GM19035 (cell line): Measurements from ENCODE around the gene NAALAD2.
"Not testable (repeated sequence)": the region's sequence is repeated elsewhere in the genome, so short reads cannot be mapped to it uniquely, and the experiment has no call there.

Source experiments
- ATAC-seq: cut with Tn5 transposase; IDR thresholded peaks from one replicate; pipeline ENCODE4 v1.9.1; 2021; ENCODE audit not compliant: unreplicated experiment

The NAALAD2 gene

DNA sequence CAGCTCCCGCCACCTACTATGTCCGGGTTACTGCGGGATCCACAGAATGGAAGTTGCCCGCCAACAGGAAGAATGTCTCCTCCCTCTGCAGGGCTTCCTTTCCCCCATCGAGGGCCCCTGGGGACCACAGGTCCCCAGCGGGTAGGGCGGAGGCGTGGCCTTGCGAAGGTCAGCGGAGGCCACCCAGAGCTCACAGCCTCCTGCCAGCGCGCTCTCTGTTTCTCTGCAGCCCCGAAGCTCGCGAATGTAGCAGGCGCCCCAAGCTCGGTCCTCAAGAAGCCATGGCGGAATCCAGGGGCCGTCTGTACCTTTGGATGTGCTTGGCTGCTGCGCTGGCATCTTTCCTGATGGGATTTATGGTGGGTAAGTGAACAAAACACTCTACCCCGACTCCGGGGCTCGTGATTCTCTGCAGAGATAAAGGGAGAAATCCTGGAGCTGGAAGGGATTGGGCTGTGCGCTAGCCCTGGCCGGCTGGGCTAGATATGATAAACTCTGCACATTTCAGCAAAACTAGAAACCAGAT lies at the start of gene NAALAD2:
Gene NAALAD2 (plus strand): TSS at position 186 of the 526 bp plus-strand sequence. CDS start 96 bp downstream, at position 282.
- ATAC-seq: no peak

- ATAC-seq: not testable (repeated sequence)
These were observed 48.8 kb upstream of the NAALAD2 start, which contains the start of gene UBTFL1 for GRCh38 chr11:90085650-90086049. Gene UBTFL1 (plus strand): TSS chr11:90085950. CDS start chr11:90085950, 0 bp downstream.

- ATAC-seq: not testable (repeated sequence)
These were observed 45.7 kb upstream of the NAALAD2 start for GRCh38 chr11:90088731-90089130.

- ATAC-seq: not testable (repeated sequence)
These were observed 39.1 kb upstream of the NAALAD2 start for GRCh38 chr11:90095230-90095924.

GRCh38 chr11:90098261-90098660 lies 36.2 kb upstream of the NAALAD2 start:
- ATAC-seq: not testable (repeated sequence)

- no peak for ATAC-seq
These were observed 34.0 kb upstream of the NAALAD2 start for GRCh38 chr11:90100431-90100830.

GRCh38 chr11:90113541-90113940 lies 20.9 kb upstream of the NAALAD2 start:
- no peak for ATAC-seq

GRCh38 chr11:90120191-90120590 lies 14.3 kb upstream of the NAALAD2 start:
- ATAC-seq: no peak

DNA sequence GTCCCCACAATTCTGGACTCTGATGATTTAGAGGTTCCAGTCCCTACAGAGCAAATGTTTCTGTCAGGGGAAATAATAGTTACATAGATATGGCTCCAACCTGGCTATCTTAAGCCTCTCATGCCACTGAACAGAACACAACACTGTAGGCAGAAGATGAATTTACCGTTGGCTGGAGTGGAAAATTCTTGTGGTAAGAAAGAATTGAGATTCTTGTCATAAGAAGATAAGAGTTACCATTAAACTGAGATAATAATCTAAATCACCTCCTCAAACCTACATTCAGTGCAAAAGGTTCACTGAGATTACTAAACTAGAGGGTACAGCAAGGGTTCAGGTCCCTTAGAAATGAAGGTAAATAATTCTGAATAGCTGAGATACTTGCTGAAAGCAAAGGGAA lies 10.1 kb upstream of the NAALAD2 start:
- ATAC-seq: no peak

DNA sequence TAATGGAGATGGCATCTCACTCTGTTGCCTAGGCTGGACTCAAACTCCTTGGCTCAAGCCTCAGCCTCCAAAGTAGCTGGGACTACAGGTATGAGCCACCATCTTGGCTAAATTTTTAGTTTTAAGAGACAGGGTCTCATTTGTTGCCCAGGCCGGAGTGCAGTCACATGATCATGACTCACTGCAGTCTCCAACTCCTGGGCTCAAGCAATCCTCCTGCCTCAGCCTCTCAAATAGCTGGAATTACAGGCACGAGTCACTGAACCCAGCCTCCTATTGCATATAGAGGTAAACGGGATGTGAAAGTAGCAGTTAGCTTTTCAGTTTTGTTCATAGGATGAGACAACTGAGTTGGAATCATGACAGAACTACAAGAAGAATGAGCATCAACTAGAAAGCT lies 9.5 kb upstream of the NAALAD2 start:
- no peak for ATAC-seq

DNA sequence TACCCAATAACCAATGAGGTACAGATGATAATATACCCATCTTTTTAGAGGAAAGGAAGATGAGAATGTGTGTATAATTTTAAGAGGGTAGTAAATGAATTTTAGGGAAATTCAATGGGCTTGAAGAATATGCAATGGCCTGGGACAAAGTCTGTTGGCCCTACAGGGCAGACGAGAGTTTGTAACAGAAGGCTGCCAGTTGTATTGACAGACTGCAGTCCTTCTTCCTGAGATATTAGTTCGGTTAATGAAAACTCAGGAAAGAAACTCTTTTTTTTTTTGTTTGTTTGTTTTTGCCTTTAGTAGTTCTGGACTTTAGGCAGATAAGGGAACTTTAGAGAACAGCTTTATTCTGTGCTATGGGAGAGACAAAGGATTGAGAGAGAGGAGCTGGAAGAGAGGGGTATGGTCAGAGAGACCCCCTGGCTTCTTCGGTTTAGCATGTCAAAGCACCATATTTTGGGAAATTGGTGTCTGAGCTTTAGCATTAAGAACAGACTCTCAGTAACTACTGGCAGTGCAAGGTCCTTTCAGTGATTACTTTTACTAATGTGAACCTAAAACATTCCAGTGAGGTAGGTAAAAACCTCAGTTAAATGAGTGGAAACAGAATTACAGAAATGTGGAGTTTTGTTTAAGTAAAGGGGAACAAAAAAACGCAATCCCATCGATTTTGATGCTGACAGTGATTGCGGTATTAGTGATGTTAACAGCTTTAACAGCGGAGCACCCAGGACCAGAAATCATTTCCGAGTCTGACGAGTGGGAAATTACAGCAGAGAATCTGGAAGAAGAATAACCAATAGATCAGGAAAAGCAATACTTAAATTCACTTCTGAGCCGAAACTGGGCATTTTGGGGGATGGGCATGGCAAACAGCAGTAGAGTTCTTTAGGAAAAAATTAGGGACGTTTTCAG lies 644 bp upstream of the NAALAD2 start:
- no peak for ATAC-seq

DNA sequence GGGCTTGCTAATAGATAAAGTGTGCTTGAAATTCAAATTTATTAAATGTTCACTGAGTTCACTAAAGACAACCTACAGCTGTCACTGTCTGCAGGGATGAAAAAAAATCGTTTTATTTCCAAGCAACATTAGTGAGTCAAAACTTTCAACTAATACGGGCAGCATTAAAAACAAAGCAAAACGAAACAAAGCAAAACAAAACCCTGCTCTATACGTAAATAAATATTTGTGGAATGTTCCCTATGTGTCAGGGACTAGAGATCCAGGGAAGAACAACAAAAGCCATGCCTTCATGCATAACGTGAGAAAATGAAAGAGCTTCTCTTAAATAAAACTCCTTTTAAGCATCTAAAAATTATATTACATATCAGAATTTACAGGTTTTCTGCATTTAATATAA lies 553 bp downstream of the NAALAD2 start:
- ATAC-seq: no peak

GRCh38 chr11:90148900-90149299 lies 14.4 kb downstream of the NAALAD2 start:
- ATAC-seq: no peak

DNA sequence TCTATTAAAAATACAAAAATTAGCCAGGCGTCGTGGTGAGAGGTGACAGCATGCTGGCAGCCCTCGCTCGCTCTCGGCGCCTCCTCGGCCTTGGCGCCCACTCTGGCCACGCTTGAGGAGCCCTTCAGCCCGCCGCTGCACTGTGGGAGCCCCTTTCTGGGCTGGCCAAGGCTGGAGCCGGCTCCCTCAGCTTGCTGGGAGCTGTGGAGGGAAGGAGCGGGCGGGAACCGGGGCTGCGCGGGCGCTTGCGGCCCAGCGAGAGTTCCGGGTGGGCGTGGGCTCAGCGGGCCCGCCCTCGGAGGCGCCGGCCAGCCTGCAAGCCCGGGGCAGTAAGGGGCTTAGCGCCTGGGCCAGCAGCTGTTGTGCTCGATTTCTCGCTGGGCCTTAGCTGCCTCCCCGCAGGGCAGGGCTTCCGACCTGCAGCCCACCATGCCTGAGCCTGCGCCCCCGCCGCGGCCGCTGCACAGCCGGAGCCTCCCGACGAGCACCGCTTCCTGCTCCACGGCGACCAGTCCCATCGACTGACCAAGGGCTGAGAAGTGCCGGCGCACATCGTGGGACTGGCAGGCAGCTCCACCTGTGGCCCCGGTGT lies 32.6 kb downstream of the NAALAD2 start:
- ATAC-seq: not testable (repeated sequence)

DNA sequence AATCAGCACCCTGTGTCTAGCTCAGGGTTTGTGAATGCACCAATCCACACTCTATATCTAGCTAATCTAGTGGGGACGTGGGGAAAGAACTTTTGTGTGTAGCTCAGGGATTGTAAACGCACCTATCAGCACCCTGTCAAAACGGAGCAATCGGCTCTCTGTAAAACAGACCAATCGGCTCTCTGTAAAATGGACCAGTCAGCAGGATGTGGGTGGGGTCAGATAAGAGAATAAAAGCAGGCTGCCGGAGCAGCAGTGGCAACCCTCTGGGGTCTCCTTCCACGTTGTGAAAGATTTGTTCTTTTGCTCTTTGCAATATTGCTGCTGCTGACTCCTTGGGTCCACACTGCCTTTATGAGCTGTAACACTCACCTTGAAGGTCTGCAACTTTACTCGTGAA lies 33.2 kb downstream of the NAALAD2 start:
- not testable (repeated sequence) for ATAC-seq

DNA sequence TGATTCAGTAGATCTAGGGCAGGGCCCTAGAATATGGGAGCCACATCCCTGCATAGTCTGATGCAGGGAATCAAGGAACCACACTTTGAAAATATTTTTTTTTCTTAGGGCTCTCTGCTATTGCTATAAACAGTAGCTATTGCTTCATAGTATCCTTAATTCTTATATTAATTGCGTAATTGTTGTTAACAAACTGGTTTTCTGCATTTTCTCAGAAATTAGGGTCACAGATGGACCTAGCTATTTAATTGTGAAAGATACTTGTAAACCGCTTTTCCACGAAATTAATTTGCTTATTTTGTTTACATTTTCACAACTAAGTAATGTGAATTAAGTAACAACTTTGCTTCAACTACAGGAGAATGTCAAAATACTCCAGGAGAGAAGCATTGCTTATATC lies 34.1 kb downstream of the NAALAD2 start:
- ATAC-seq: no peak

DNA sequence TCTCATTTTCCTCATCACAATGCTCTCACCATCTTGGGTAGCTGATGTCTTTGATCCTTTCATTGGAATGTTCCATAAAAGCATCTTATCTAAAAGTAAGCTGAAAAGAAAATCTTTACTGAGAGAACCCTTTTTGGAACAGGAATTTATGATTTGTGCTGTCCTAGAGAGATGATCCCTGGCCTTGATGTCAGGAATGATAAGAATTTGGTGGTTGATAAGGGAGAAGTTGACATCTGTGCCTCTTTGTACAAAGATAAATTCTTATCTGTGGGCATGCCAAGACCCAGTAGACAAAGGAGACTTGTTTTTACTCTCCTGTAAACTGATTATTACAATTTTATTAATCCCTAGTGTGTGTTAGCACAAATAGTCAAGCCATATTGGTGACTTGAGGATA lies 36.9 kb downstream of the NAALAD2 start:
- ATAC-seq: no peak

GRCh38 chr11:90176069-90176468 lies 41.6 kb downstream of the NAALAD2 start:
- no peak for ATAC-seq

GRCh38 chr11:90178751-90179150 lies 44.3 kb downstream of the NAALAD2 start:
- no peak for ATAC-seq

DNA sequence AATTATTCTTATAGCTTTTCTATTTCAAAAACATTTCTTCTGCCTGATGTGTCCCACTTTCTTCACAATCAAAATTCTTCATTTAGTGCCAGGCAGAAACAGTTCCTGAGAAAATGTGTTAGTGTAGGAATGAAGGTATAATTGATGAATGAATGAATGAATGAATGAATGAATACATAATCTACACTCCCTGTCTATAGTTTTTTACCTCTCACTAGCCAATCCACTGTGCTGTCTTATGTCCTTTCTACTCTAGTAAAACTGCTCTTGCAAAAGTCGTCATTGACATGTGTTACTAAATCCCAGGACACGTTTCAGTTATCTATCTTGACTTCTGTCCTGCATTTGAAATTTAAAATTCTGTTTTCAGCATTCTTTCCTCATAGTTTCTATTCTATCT lies 45.5 kb downstream of the NAALAD2 start:
- no peak for ATAC-seq

DNA sequence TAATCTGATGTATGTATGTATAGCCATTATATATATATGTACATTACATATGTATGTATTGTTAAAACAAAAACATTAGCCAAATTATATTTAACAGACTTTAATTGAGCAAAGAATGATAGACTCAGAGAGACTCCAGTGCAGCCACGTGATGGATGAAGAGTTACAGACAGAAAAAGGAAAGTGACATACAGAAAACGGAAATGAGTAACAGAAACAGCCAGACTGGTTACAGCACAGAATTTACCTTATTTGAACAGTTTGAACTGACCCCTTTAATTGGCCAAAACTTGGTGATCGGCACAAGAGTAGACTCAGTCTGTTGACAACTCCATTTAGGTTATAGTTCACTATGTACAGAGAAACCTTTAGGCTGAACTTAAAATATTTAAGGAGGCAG lies 53.4 kb downstream of the NAALAD2 start:
- no peak for ATAC-seq
